ENCODE measurements around the gene ADH4.
"Not testable (repeated sequence)": the region's sequence is repeated elsewhere in the genome, so short reads cannot be mapped to it uniquely, and the experiment has no call there.

Gene ADH4

GRCh38 chr4:99134586-99134985, 9.5 kb downstream of the ADH4 start:
- DNase-seq (ENCODE audit: low read depth in 2 of 2): no peak

GRCh38 chr4:99131378-99131777, 12.7 kb downstream of the ADH4 start:
- DNase-seq (ENCODE audit: low read depth in 2 of 2): no peak

GRCh38 chr4:99126376-99126775, 17.7 kb downstream of the ADH4 start:
- DNase-seq (ENCODE audit: low read depth in 2 of 2): no peak

GRCh38 chr4:99121008-99121407, 23.1 kb downstream of the ADH4 start:
- no peak for DNase-seq (ENCODE audit: low read depth in 2 of 2)

- no peak for DNase-seq (ENCODE audit: low read depth in 2 of 2)
Observed at GRCh38 chr4:99120501-99120900, 23.6 kb downstream of the ADH4 start.

- DNase-seq (ENCODE audit: low read depth in 2 of 2): no peak
Observed at GRCh38 chr4:99117876-99118693, 26.0 kb downstream of the ADH4 start.

GRCh38 chr4:99117122-99117841, 26.8 kb downstream of the ADH4 start:
- not testable (repeated sequence) for DNase-seq (ENCODE audit: low read depth in 2 of 2)

- not testable (repeated sequence) for DNase-seq (ENCODE audit: low read depth in 2 of 2)
Observed at GRCh38 chr4:99109286-99109685, 34.8 kb downstream of the ADH4 start.

- no peak for DNase-seq (ENCODE audit: low read depth in 2 of 2)
Observed at GRCh38 chr4:99104153-99104552, 39.9 kb downstream of the ADH4 start.

GRCh38 chr4:99103166-99103565, 40.9 kb downstream of the ADH4 start:
- DNase-seq (ENCODE audit: low read depth in 2 of 2): no peak

- no peak for DNase-seq (ENCODE audit: low read depth in 2 of 2)
Observed at GRCh38 chr4:99102634-99103033, 41.5 kb downstream of the ADH4 start.

GRCh38 chr4:99100876-99101275, 43.2 kb downstream of the ADH4 start:
- no peak for DNase-seq (ENCODE audit: low read depth in 2 of 2)

GRCh38 chr4:99099814-99100213, 44.3 kb downstream of the ADH4 start:
- not testable (repeated sequence) for DNase-seq (ENCODE audit: low read depth in 2 of 2)

- no peak for DNase-seq (ENCODE audit: low read depth in 2 of 2)
Observed at GRCh38 chr4:99099311-99099710, 44.8 kb downstream of the ADH4 start.

GRCh38 chr4:99091841-99092240, 52.3 kb downstream of the ADH4 start:
- not testable (repeated sequence) for DNase-seq (ENCODE audit: low read depth in 2 of 2)

GRCh38 chr4:99091216-99091575, 52.9 kb downstream of the ADH4 start:
- DNase-seq (ENCODE audit: low read depth in 2 of 2): no peak

GRCh38 chr4:99090481-99091215, 53.4 kb downstream of the ADH4 start:
- no peak for DNase-seq (ENCODE audit: low read depth in 2 of 2)

- DNase-seq (ENCODE audit: low read depth in 2 of 2): peak; percentile 81 to 84
Observed at GRCh38 chr4:99088481-99089365, 55.4 kb downstream of the ADH4 start, which contains the start of gene ADH5. ADH5 (minus strand) TSS chr4:99088788; CDS start chr4:99088700, 88 bp downstream.

- DNase-seq (ENCODE audit: low read depth in 2 of 2): no peak
Observed at GRCh38 chr4:99088023-99088449, 56.1 kb downstream of the ADH4 start.

- DNase-seq (ENCODE audit: low read depth in 2 of 2): no peak
Observed at GRCh38 chr4:99084595-99084994, 59.5 kb downstream of the ADH4 start.

GRCh38 chr4:99082192-99082591, 61.9 kb downstream of the ADH4 start:
- no peak for DNase-seq (ENCODE audit: low read depth in 2 of 2)

All from stimulated activated CD8-positive, alpha-beta memory T cell treated with anti-CD3 and anti-CD28 coated beads, Interleukin-7, amount 100 ng/mL, for 1 hour (primary cell).